HepG2 (cell line): ENCODE results near the gene RASGRF1. TPM values are rescaled to one million over a fixed set of nuclear protein-coding genes. Genes with fewer than 3 reads are reported as not detected.

Experiments
- CCAR2 ChIP-seq: fragments of 200-400 bp; formaldehyde crosslinking; optimal IDR thresholded peaks from 2 replicates; pipeline ENCODE3; 2018; ENCODE audit warnings: low read depth, mild to moderate bottlenecking, low read length, moderate library complexity
- FLYWCH1 ChIP-seq: sonication (generic); formaldehyde crosslinking; IDR thresholded peaks from 2 replicates; pipeline ENCODE4 v1.8.1; 2023; ENCODE audit warnings: mild to moderate bottlenecking, missing genetic modification reagents
- FOXP1 ChIP-seq, 2 experiments: fragments of 450-650 bp in 1 of 2; IDR thresholded peaks; 2 replicates each; pipeline ENCODE4 v1.6.1; 2017 to 2018; ENCODE audit warnings: antibody characterized with exemption in 1 of 2
- HOXA9 ChIP-seq: sonication (generic); formaldehyde crosslinking; IDR thresholded peaks from 2 replicates; pipeline ENCODE4 v1.8.1; 2022; ENCODE audit warnings: missing genetic modification reagents, mild to moderate bottlenecking, moderate library complexity, borderline replicate concordance
- NFIC ChIP-seq: IDR thresholded peaks from 2 replicates; pipeline ENCODE4 v1.6.1; 2012; ENCODE audit warnings: mild to moderate bottlenecking, low read length, inconsistent platforms
- NR2F1 ChIP-seq, 2 experiments: fragments of 450-650 bp in 1 of 2; formaldehyde crosslinking in 1 of 2; IDR thresholded peaks; 2 replicates each; pipeline versions ENCODE4 v1.5.0 to v1.6.1; 2016 to 2020; ENCODE audit warnings: mild to moderate bottlenecking in 1 of 2, missing compliant biosample characterization in 1 of 2, missing genetic modification reagents in 1 of 2, moderate library complexity in 1 of 2
- RFX1 ChIP-seq: fragments of 450-650 bp; IDR thresholded peaks from 2 replicates; pipeline ENCODE4 v1.6.1; 2017
- RFXAP ChIP-seq: sonication (generic); formaldehyde crosslinking; IDR thresholded peaks from 2 replicates; pipeline ENCODE4 v1.4.0; 2020; ENCODE audit warnings: missing genetic modification reagents, borderline replicate concordance
- TCF7 ChIP-seq: sonication (generic); IDR thresholded peaks from 2 replicates; pipeline ENCODE4 v1.6.1; 2016; ENCODE audit warnings: antibody characterized with exemption, low read depth
- TEAD3 ChIP-seq: optimal IDR thresholded peaks from 2 replicates; pipeline ENCODE3; 2016; ENCODE audit warnings: borderline replicate concordance
- ZNF121 ChIP-seq: sonication (generic); formaldehyde crosslinking; IDR thresholded peaks from 2 replicates; pipeline ENCODE4 v1.5.0; 2020; ENCODE audit warnings: mild to moderate bottlenecking, missing genetic modification reagents
- ZNF205 ChIP-seq: IDR thresholded peaks from 2 replicates; pipeline ENCODE4 v1.6.1; 2018; ENCODE audit warnings: missing biosample characterization, missing genetic modification reagents
- ZNF44 ChIP-seq: sonication (generic); formaldehyde crosslinking; IDR thresholded peaks from 2 replicates; pipeline ENCODE4 v1.5.1; 2020; ENCODE audit warnings: mild to moderate bottlenecking, missing genetic modification reagents
- ZNF614 ChIP-seq: IDR thresholded peaks from 2 replicates; pipeline ENCODE4 v1.6.1; 2018; ENCODE audit warnings: missing biosample characterization, missing genetic modification reagents, inconsistent platforms, borderline replicate concordance
- ZNF615 ChIP-seq: sonication (generic); formaldehyde crosslinking; IDR thresholded peaks from 2 replicates; pipeline ENCODE4 v1.5.0; 2020; ENCODE audit warnings: mild to moderate bottlenecking, missing genetic modification reagents, borderline replicate concordance
- ZNF878 ChIP-seq: sonication (generic); formaldehyde crosslinking; IDR thresholded peaks from 2 replicates; pipeline ENCODE4 v1.8.1; 2023; ENCODE audit warnings: mild to moderate bottlenecking, missing genetic modification reagents, moderate library complexity
- ZSCAN9 ChIP-seq: IDR thresholded peaks from 2 replicates; pipeline ENCODE4 v1.6.1; 2016; ENCODE audit warnings: borderline replicate concordance
- polyA plus RNA-seq, 8 experiments: library from polyadenylated mRNA; depleted of rRNA in 3 of 8; stranded (reverse) in 7 of 8; unstranded in 1 of 8; fragments of >200 nt; fragmentation: Illumina TruSeq in 4 of 8; extraction: Trizol in 4 of 8; gene quantifications; 2 replicates each; pipeline versions ENCODE4 v1.2.1 to v1.2.3, GENCODE V29; 2011 to 2016; ENCODE audit warnings: low read depth in 4 of 8, missing spikeins in 1 of 8, mixed read lengths in 1 of 8; ENCODE audit not compliant: insufficient read depth in 1 of 8
- total RNA-seq, 5 experiments: library from RNA; depleted of rRNA; stranded (reverse); fragments of >200 nt; fragmentation: Illumina TruSeq; extraction: Trizol; gene quantifications; 2 replicates each; pipeline ENCODE4 v1.2.3, GENCODE V29; 2016; ENCODE audit warnings: low read depth in 1 of 5
- TF ChIP-seq, protein P1 (sequence below): sonication (generic); formaldehyde crosslinking; IDR thresholded peaks from 2 replicates; pipeline ENCODE4 v1.5.1; 2020; ENCODE audit warnings: mild to moderate bottlenecking, missing genetic modification reagents, borderline replicate concordance
- TF ChIP-seq, protein P2 (sequence below): sonication (generic); formaldehyde crosslinking; IDR thresholded peaks from 2 replicates; pipeline ENCODE4 v1.5.0; 2020; ENCODE audit warnings: mild to moderate bottlenecking, missing genetic modification reagents
- TF ChIP-seq, protein P3 (sequence below): sonication (generic); formaldehyde crosslinking; IDR thresholded peaks from 2 replicates; pipeline ENCODE4 v1.4.0; 2020; ENCODE audit warnings: missing genetic modification reagents
- TF ChIP-seq, protein P4 (sequence below): sonication (generic); formaldehyde crosslinking; IDR thresholded peaks from 2 replicates; pipeline ENCODE4 v1.8.1; 2023; ENCODE audit warnings: mild to moderate bottlenecking, missing genetic modification reagents, borderline replicate concordance

Gene RASGRF1
- total and polyA plus RNA-seq, 2 of the 13 experiments (the other 11 are each of a cell fraction or from before 2014, with no cell fraction given) = 0.55 to 3.0 TPM

DNA sequence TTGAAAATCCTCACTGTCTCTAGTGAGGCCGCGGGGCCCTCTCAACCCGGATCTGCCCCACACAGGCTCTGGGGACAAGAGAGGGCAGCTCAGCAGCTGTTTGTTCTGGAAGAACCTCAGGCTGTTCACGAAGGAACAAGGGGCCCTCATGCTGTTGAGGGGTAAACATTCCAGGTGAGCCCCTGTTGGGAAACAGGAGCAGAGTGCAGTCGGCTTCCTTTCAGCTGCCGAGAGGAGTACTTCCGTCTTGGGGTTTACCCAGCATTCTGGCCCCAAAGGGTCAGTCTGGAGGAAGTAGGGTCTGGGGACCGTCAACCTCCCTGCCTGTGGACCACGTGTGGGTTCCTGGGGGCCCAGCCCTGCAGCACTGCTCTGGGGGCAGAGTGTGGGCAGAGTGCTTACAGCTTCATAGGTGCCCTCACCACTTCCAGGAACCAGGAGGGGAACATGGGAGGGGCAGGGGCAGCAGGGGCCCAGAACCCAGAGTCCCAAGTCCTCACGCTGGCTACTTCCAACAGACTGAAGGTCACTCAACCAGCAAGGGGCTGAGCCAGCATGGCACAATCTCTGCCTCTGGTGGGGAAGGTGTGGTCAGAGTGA is 96.5 kb downstream of the RASGRF1 start (continued):
- TF ChIP-seq FLYWCH1 (CRISPR knock-in tag) (no peak), TCF7 (peak; percentile 99), ZNF44 (CRISPR knock-in tag) (no peak), RFX1 (no peak), ZNF878 (CRISPR knock-in tag) (peak; percentile 21; the same call in 1 of the 2 replicates), NFIC (peak; percentile 96), ZSCAN9 (CRISPR knock-in tag) (peak; percentile 78; the same call in 1 of the 2 replicates), RFXAP (peak; percentile 96), ZNF121 (peak; percentile 71), CCAR2 (peak; percentile 53), FOXP1 (IDR thresholded peaks at IDR 0.05) (peak; percentile 87), FOXP1 (CRISPR knock-in tag; IDR thresholded peaks at IDR 0.05) (peak; percentile 98), TEAD3 (peak; percentile 98), NR2F1 (CRISPR knock-in tag; IDR thresholded peaks at IDR 0.05) (peak; percentile 91 to 94), HOXA9 (no peak), ZNF614 (CRISPR knock-in tag) (peak; percentile 96), ZNF205 (CRISPR knock-in tag) (peak; percentile 89), ZNF615 (CRISPR knock-in tag) (peak; percentile 97; the same call in 1 of the 2 replicates)
- TF ChIP-seq, protein P1, sequence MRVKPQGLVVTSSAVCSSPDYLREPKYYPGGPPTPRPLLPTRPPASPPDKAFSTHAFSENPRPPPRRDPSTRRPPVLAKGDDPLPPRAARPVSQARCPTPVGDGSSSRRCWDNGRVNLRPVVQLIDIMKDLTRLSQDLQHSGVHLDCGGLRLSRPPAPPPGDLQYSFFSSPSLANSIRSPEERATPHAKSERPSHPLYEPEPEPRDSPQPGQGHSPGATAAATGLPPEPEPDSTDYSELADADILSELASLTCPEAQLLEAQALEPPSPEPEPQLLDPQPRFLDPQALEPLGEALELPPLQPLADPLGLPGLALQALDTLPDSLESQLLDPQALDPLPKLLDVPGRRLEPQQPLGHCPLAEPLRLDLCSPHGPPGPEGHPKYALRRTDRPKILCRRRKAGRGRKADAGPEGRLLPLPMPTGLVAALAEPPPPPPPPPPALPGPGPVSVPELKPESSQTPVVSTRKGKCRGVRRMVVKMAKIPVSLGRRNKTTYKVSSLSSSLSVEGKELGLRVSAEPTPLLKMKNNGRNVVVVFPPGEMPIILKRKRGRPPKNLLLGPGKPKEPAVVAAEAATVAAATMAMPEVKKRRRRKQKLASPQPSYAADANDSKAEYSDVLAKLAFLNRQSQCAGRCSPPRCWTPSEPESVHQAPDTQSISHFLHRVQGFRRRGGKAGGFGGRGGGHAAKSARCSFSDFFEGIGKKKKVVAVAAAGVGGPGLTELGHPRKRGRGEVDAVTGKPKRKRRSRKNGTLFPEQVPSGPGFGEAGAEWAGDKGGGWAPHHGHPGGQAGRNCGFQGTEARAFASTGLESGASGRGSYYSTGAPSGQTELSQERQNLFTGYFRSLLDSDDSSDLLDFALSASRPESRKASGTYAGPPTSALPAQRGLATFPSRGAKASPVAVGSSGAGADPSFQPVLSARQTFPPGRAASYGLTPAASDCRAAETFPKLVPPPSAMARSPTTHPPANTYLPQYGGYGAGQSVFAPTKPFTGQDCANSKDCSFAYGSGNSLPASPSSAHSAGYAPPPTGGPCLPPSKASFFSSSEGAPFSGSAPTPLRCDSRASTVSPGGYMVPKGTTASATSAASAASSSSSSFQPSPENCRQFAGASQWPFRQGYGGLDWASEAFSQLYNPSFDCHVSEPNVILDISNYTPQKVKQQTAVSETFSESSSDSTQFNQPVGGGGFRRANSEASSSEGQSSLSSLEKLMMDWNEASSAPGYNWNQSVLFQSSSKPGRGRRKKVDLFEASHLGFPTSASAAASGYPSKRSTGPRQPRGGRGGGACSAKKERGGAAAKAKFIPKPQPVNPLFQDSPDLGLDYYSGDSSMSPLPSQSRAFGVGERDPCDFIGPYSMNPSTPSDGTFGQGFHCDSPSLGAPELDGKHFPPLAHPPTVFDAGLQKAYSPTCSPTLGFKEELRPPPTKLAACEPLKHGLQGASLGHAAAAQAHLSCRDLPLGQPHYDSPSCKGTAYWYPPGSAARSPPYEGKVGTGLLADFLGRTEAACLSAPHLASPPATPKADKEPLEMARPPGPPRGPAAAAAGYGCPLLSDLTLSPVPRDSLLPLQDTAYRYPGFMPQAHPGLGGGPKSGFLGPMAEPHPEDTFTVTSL (CRISPR knock-in tag) = peak; percentile 92
- TF ChIP-seq, protein P2, sequence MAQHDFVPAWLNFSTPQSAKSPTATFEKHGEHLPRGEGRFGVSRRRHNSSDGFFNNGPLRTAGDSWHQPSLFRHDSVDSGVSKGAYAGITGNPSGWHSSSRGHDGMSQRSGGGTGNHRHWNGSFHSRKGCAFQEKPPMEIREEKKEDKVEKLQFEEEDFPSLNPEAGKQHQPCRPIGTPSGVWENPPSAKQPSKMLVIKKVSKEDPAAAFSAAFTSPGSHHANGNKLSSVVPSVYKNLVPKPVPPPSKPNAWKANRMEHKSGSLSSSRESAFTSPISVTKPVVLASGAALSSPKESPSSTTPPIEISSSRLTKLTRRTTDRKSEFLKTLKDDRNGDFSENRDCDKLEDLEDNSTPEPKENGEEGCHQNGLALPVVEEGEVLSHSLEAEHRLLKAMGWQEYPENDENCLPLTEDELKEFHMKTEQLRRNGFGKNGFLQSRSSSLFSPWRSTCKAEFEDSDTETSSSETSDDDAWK = no peak
- TF ChIP-seq, protein P3, sequence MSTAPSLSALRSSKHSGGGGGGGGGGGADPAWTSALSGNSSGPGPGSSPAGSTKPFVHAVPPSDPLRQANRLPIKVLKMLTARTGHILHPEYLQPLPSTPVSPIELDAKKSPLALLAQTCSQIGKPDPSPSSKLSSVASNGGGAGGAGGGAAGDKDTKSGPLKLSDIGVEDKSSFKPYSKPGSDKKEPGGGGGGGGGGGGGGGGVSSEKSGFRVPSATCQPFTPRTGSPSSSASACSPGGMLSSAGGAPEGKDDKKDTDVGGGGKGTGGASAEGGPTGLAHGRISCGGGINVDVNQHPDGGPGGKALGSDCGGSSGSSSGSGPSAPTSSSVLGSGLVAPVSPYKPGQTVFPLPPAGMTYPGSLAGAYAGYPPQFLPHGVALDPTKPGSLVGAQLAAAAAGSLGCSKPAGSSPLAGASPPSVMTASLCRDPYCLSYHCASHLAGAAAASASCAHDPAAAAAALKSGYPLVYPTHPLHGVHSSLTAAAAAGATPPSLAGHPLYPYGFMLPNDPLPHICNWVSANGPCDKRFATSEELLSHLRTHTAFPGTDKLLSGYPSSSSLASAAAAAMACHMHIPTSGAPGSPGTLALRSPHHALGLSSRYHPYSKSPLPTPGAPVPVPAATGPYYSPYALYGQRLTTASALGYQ (CRISPR knock-in tag) = peak; percentile 98
- TF ChIP-seq, protein P4, sequence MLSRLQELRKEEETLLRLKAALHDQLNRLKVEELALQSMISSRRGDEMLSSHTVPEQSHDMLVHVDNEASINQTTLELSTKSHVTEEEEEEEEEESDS (CRISPR knock-in tag) = no peak; the same call in 1 of the 2 replicates
